Neutrophil (primary cell): Measurements from ENCODE around the gene RB1.

ENCODE experiments used
- H3K27ac ChIP-seq: fragments of 200-600 bp; sonication (generic); 2 replicates; pipeline ENCODE4 v1.5.1; 2016; ENCODE audit warnings: mild to moderate bottlenecking, moderate library complexity
- H3K27me3 ChIP-seq: fragments of 200-600 bp; sonication (generic); 2 replicates; pipeline ENCODE4 v1.6.0; 2016; ENCODE audit warnings: mild to moderate bottlenecking
- H3K36me3 ChIP-seq: fragments of 200-600 bp; sonication (generic); 2 replicates; pipeline ENCODE4 v1.5.1; 2017
- H3K4me1 ChIP-seq, 2 experiments: fragments of 200-600 bp in 1 of 2; sonication (generic) in 1 of 2; 1 replicate in 1 of 2; 2 replicates in 1 of 2; pipeline versions ENCODE4 v1.5.1 to v1.6.1; 2013 to 2016; ENCODE audit warnings: low read depth in 1 of 2, low read length in 1 of 2, mild to moderate bottlenecking in 1 of 2, moderate library complexity in 1 of 2; ENCODE audit not compliant: control insufficient read depth in 1 of 2, insufficient read depth in 1 of 2
- H3K4me3 ChIP-seq, 2 experiments: fragments of 200-600 bp in 1 of 2; sonication (generic) in 1 of 2; 1 replicate in 1 of 2; 2 replicates in 1 of 2; pipeline ENCODE4 v1.5.1; 2013 to 2016; ENCODE audit warnings: low read depth in 1 of 2, low read length in 1 of 2, mild to moderate bottlenecking in 1 of 2, moderate library complexity in 1 of 2
- H3K9me3 ChIP-seq: fragments of 200-600 bp; sonication (generic); 2 replicates; pipeline ENCODE4 v1.5.1; 2016
- CTCF ChIP-seq: fragments of 200-600 bp; sonication (generic); IDR thresholded peaks from 2 replicates; pipeline ENCODE4 v1.5.1; 2016; ENCODE audit warnings: antibody characterized with exemption

RB1 gene

GRCh38 chr13:48505012-48505411, 201.5 kb downstream of the RB1 start:
- TF ChIP-seq CTCF, result no peak
- Histone ChIP-seq H3K9me3 (no peaks in the 10 kb centered on the region), H3K27ac (peak overlapping the region; percentile 94), H3K4me1 (peaks cover 47 to 49% of the 10 kb centered on the region in 2 experiments), H3K36me3 (peaks cover 21% of the 10 kb centered on the region), H3K4me3 (peak overlapping the region in 1 of 2 experiments; percentile 47), H3K27me3 (no peaks in the 10 kb centered on the region)

- Histone ChIP-seq H3K4me1 (peaks cover 47 to 49% of the 10 kb centered on the region in 2 experiments), H3K36me3 (peaks cover 26% of the 10 kb centered on the region), H3K9me3 (no peaks in the 10 kb centered on the region), H3K27me3 (no peaks in the 10 kb centered on the region), H3K4me3 (peak overlapping the region; percentile 39 to 47), H3K27ac (peak overlapping the region; percentile 94)
- no peak for TF ChIP-seq CTCF
Observed at GRCh38 chr13:48505597-48506091, 202.1 kb downstream of the RB1 start.

- Histone ChIP-seq H3K36me3 (peaks cover 27% of the 10 kb centered on the region), H3K27ac (peak overlapping the region; percentile 94), H3K27me3 (no peaks in the 10 kb centered on the region), H3K4me3 (peak overlapping the region; percentile 39 to 47), H3K4me1 (peaks cover 43 to 46% of the 10 kb centered on the region in 2 experiments), H3K9me3 (no peaks in the 10 kb centered on the region)
- no peak for TF ChIP-seq CTCF
Observed at GRCh38 chr13:48506092-48506701, 202.6 kb downstream of the RB1 start.

GRCh38 chr13:48507021-48507420, 203.5 kb downstream of the RB1 start:
- no peaks in the 10 kb centered on the region for H3K27me3 ChIP-seq
- TF ChIP-seq CTCF, result no peak
- H3K27ac ChIP-seq, result peak overlapping the region; percentile 94
- H3K9me3 ChIP-seq, result no peaks in the 10 kb centered on the region
- H3K36me3 ChIP-seq, result peaks cover 33% of the 10 kb centered on the region
- peaks cover 39 to 40% of the 10 kb centered on the region in 2 experiments for H3K4me1 ChIP-seq
- H3K4me3 ChIP-seq, result peak overlapping the region in 1 of 2 experiments; percentile 47

GRCh38 chr13:48508011-48508410, 204.5 kb downstream of the RB1 start:
- H3K4me3 ChIP-seq, result no peak overlapping the region
- no peak overlapping the region for H3K27ac ChIP-seq
- no peak for TF ChIP-seq CTCF
- H3K36me3 ChIP-seq, result peaks cover 36% of the 10 kb centered on the region
- H3K27me3 ChIP-seq, result no peaks in the 10 kb centered on the region
- H3K9me3 ChIP-seq, result no peaks in the 10 kb centered on the region
- H3K4me1 ChIP-seq, result peaks cover 39 to 40% of the 10 kb centered on the region in 2 experiments
